Esophagus squamous epithelium (tissue), 5 donors: ENCODE data around the gene B4GAT1. TPM values are rescaled to one million over a fixed set of nuclear protein-coding genes. Genes with fewer than 3 reads are reported as not detected.
"Not testable (repeated sequence)": the region's sequence is repeated elsewhere in the genome, so short reads cannot be mapped to it uniquely, and the experiment has no call there.

ENCODE experiments used
- DNase-seq: peaks from one replicate; lab custom pipeline; 2025; lab: John Stamatoyannopoulos, UW
- H3K27ac ChIP-seq, 4 donors: fragments of 200-600 bp; sonication (generic); one replicate each; pipeline ENCODE4 v1.5.1; 2016 to 2019; ENCODE audit warnings: mild to moderate bottlenecking in 1 of 4
- H3K27me3 ChIP-seq, 4 donors: fragments of 200-600 bp; sonication (generic); 1 replicate in 3 of 4; 2 replicates in 1 of 4; pipeline versions ENCODE4 v1.5.1 to v1.6.0; 2017 to 2021; ENCODE audit warnings: antibody characterized with exemption in 1 of 4
- H3K36me3 ChIP-seq, 3 donors: fragments of 200-600 bp; sonication (generic); one replicate each; pipeline ENCODE4 v1.5.1; 2016 to 2019
- H3K4me1 ChIP-seq, 3 donors: fragments of 200-600 bp; sonication (generic); one replicate each; pipeline ENCODE4 v1.5.1; 2017 to 2019
- H3K4me3 ChIP-seq, 4 donors: fragments of 200-600 bp; sonication (generic); 1 replicate in 3 of 4; 2 replicates in 1 of 4; pipeline ENCODE4 v1.5.1; 2016 to 2019; ENCODE audit warnings: mild to moderate bottlenecking in 2 of 4, moderate library complexity in 1 of 4
- H3K9me3 ChIP-seq, 3 donors: fragments of 200-600 bp; sonication (generic); one replicate each; pipeline ENCODE4 v1.5.1; 2016 to 2019
- CTCF ChIP-seq, 6 experiments: fragments of 450-650 bp in 4 of 6; fragments of 200-600 bp in 2 of 6; sonication (generic) in 2 of 6; IDR thresholded peaks; one replicate each; pipeline ENCODE4 v1.5.1; 2016 to 2019; ENCODE audit warnings: antibody characterized with exemption in 6 of 6, mild to moderate bottlenecking in 4 of 6, moderate library complexity in 4 of 6
- POLR2A ChIP-seq, 4 donors: fragments of 450-650 bp; IDR thresholded peaks; one replicate each; pipeline ENCODE4 v1.6.1; 2017; ENCODE audit warnings: antibody characterized with exemption in 4 of 4, mild to moderate bottlenecking in 4 of 4, moderate library complexity in 3 of 4
- WGBS, 2 donors: methylation state at CpG; one replicate each; pipeline ENCODE4 v1.1.5; 2018; 5-methylcytosine and 5-hydroxymethylcytosine counted together
- intact Hi-C: fragments of 100-400 bp; cut with DNase I; formaldehyde crosslinking; loops from one replicate; pipeline ENCODE4 v1.15.0; 2022
- total RNA-seq, 4 donors: library from RNA; depleted of rRNA; stranded (reverse); fragments of >200 nt; gene quantifications; one replicate each; pipeline ENCODE4 v1.1.0, GENCODE V29; 2016
- donor health status: DM: yes; HTN: yes; CAD: no.

B4GAT1 gene
- total RNA-seq, 4 donors from 2014 or later = 6.8 to 24.0 (median 11.3) TPM

- H3K4me3 ChIP-seq = peak overlapping the region in 3 of 4 donors; percentile 19 to 58 (median 21)
- no peaks in the 10 kb centered on the region for H3K36me3 ChIP-seq
- intact Hi-C loops = no loop called here
- H3K27me3 ChIP-seq = peaks cover 0 to 18% (median 0%) of the 10 kb centered on the region in 4 donors
- WGBS, 2 donors = 4 to 9% methylated on average over 18 to 20 of the region's 20 CpGs
- peak overlapping the region in 3 of 4 donors; percentile 5 to 35 (median 21) for H3K27ac ChIP-seq
- no peak for DNase-seq
- peaks cover 0 to 15% (median 8%) of the 10 kb centered on the region in 3 donors for H3K4me1 ChIP-seq
- no peaks in the 10 kb centered on the region for H3K9me3 ChIP-seq
- TF ChIP-seq POLR2A (IDR thresholded peaks at IDR 0.05) (no peak), CTCF (IDR thresholded peaks at IDR 0.05) (peak; percentile 85 to 98 (median 90))
These were observed 39.0 kb upstream of the B4GAT1 start for GRCh38 chr11:66386171-66387069.

GRCh38 chr11:66384316-66384715 lies 36.9 kb upstream of the B4GAT1 start:
- H3K9me3 ChIP-seq, intact Hi-C loops, H3K36me3 ChIP-seq, H3K27ac ChIP-seq, DNase-seq, H3K4me3 ChIP-seq: not testable (repeated sequence)
- WGBS, 2 donors = 51 to 94% methylated on average over 2 to 12 of the region's 13 CpGs
- Histone ChIP-seq H3K4me1 (peaks cover 0 to 15% (median 8%) of the 10 kb centered on the region in 3 donors), H3K27me3 (peaks cover 0 to 18% (median 0%) of the 10 kb centered on the region in 4 donors)

GRCh38 chr11:66380264-66380663 lies 32.8 kb upstream of the B4GAT1 start:
- H3K4me3 ChIP-seq, DNase-seq, H3K27ac ChIP-seq, intact Hi-C loops, H3K4me1 ChIP-seq, H3K9me3 ChIP-seq, H3K36me3 ChIP-seq: not testable (repeated sequence)
- 10 to 14% methylated on average over 7 of the region's 7 CpGs for WGBS, 2 donors
- H3K27me3 ChIP-seq = peaks cover 0 to 33% (median 0%) of the 10 kb centered on the region in 4 donors

- Histone ChIP-seq H3K4me1 (peaks cover 4 to 42% (median 9%) of the 10 kb centered on the region in 3 donors), H3K27me3 (peaks cover 0 to 36% (median 0%) of the 10 kb centered on the region in 4 donors)
- H3K27ac ChIP-seq, H3K9me3 ChIP-seq, H3K4me3 ChIP-seq, DNase-seq, H3K36me3 ChIP-seq, intact Hi-C loops: not testable (repeated sequence)
- 69 to 70% methylated on average over 4 to 7 of the region's 9 CpGs for WGBS, 2 donors
These were observed 26.4 kb upstream of the B4GAT1 start for GRCh38 chr11:66373690-66374287.

- TF ChIP-seq CTCF (IDR thresholded peaks at IDR 0.05) (no peak), POLR2A (IDR thresholded peaks at IDR 0.05) (no peak)
- peaks cover 0 to 36% (median 0%) of the 10 kb centered on the region in 4 donors for H3K27me3 ChIP-seq
- 40 to 48% methylated on average over 5 of the region's 5 CpGs for WGBS, 2 donors
- H3K4me3 ChIP-seq = no peak overlapping the region
- no peaks in the 10 kb centered on the region for H3K9me3 ChIP-seq
- peaks cover 0 to 9% (median 0%) of the 10 kb centered on the region in 3 donors for H3K36me3 ChIP-seq
- intact Hi-C loops = no loop called here
- no peak for DNase-seq
- peaks cover 4 to 42% (median 9%) of the 10 kb centered on the region in 3 donors for H3K4me1 ChIP-seq
- H3K27ac ChIP-seq = no peak overlapping the region
These were observed 25.8 kb upstream of the B4GAT1 start for GRCh38 chr11:66373265-66373664.

- H3K4me1 ChIP-seq = peaks cover 4 to 42% (median 9%) of the 10 kb centered on the region in 3 donors
- peak within 1 kb of the TSS; percentile 77 to 88 (median 82) for H3K4me3 ChIP-seq
- WGBS, 2 donors = 0 to 1% methylated on average over 7 to 9 of the region's 72 CpGs
- no peak for DNase-seq
- no peaks in the 10 kb centered on the region for H3K9me3 ChIP-seq
- peak within 1 kb of the TSS; percentile 81 to 83 (median 82) for H3K27ac ChIP-seq
- H3K27me3 ChIP-seq = peaks cover 0 to 27% (median 0%) of the 10 kb centered on the region in 4 donors
- TF ChIP-seq CTCF (IDR thresholded peaks at IDR 0.05) (no peak), POLR2A (IDR thresholded peaks at IDR 0.05) (no peak)
- H3K36me3 ChIP-seq = peaks cover 0 to 9% (median 0%) of the 10 kb centered on the region in 3 donors
- intact Hi-C loops = no loop called here
These were observed 24.4 kb upstream of the B4GAT1 start, which contains the start of gene SLC29A2 for GRCh38 chr11:66371627-66372415. TSS of gene SLC29A2 (minus strand) at chr11:66371760. CDS start at chr11:66371591, 169 bp downstream.
